Activated CD4-positive, alpha-beta T cell treated with anti-CD3 and anti-CD28 coated beads for 4 hours (primary cell): Measurements from ENCODE around the gene OLFML2B.

Experiments
- DNase-seq, 2 donors: peaks; one replicate each; pipeline ENCODE4 v3.0.0-alpha.2; 2020

OLFML2B gene

GRCh38 chr1:161943737-161944136 is 79.9 kb downstream of the OLFML2B start:
- no peak for DNase-seq

GRCh38 chr1:161941726-161942436 is 81.8 kb downstream of the OLFML2B start:
- no peak for DNase-seq

GRCh38 chr1:161940866-161941591 is 82.6 kb downstream of the OLFML2B start:
- DNase-seq: no peak

GRCh38 chr1:161936786-161937185 is 86.9 kb downstream of the OLFML2B start:
- DNase-seq: no peak

GRCh38 chr1:161935264-161935663 is 88.4 kb downstream of the OLFML2B start:
- no peak for DNase-seq

GRCh38 chr1:161933592-161934588 is 89.8 kb downstream of the OLFML2B start:
- no peak for DNase-seq
